Body of pancreas (tissue), 4 donors: ENCODE results near the gene PRKCB.

Experiments used
- CTCF ChIP-seq, 7 experiments: fragments of 450-650 bp in 4 of 7; fragments of 200-600 bp in 3 of 7; sonication (generic) in 3 of 7; IDR thresholded peaks; one replicate each; pipeline ENCODE4 v1.5.1; 2016 to 2019; ENCODE audit warnings: antibody characterized with exemption in 7 of 7
- POLR2A ChIP-seq, 3 donors: fragments of 450-650 bp; IDR thresholded peaks; one replicate each; pipeline ENCODE4 v1.6.1; 2016; ENCODE audit warnings: antibody characterized with exemption in 3 of 3, mild to moderate bottlenecking in 2 of 3

- TF ChIP-seq CTCF (IDR thresholded peaks at IDR 0.05) (no peak), POLR2A (IDR thresholded peaks at IDR 0.05) (no peak)
Measured at GRCh38 chr16:24174504-24174903, 338.7 kb downstream of the PRKCB start.
